Measurements from ENCODE around the gene MAGEA2.
"Not testable (repeated sequence)": the region's sequence is repeated elsewhere in the genome, so short reads cannot be mapped to it uniquely, and the experiment has no call there.

DNA sequence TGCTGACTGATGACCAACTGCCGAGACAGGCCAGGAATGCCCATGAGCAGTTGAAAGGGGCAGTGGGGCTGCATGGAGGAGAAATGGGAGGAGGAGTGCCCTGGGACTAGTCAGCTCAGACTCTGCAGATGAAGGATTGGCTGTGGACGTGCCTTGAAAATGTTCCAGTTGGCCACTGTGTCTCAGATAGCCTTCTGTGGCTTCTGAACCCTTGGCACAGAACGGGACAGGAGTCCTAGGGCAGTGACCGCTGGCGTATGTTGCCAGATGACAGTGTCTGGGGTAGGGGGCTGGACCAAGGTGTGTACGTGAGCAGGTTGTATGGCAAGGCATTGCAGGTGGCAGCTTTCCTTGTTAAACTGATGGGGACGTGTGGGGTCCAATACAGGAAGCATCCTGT is 47.1 kb downstream of the MAGEA2 start:
- not testable (repeated sequence) for TF ChIP-seq CTCF, POLR2A (IDR thresholded peaks at IDR 0.05)
